HEK293 (cell line): ENCODE results near the gene MCOLN1.

Source experiments
- CTCF ChIA-PET: fragments of 350-600 bp; formaldehyde crosslinking; extraction: SDS; loops from one replicate; lab custom pipeline; 2021; ENCODE audit warnings: antibody characterized with exemption; lab: Yijun Ruan, JAX
- POLR2A ChIA-PET: fragments of 300-600 bp; formaldehyde crosslinking; extraction: SDS; loops from one replicate; lab custom pipeline; 2020; ENCODE audit warnings: antibody characterized with exemption, inconsistent platforms; lab: Yijun Ruan, JAX
- H3K27ac ChIP-seq: fragments of 200-500 bp; sonication (Bioruptor generic); 2 replicates; pipeline ENCODE4 v1.5.1; 2014; ENCODE audit warnings: low read depth, low read length, control low read depth, inconsistent platforms; ENCODE audit errors: extremely low read depth
- H3K36me3 ChIP-seq, 2 experiments: fragments of 200-500 bp in 1 of 2; sonication (Bioruptor generic) in 1 of 2; 1 replicate in 1 of 2; 2 replicates in 1 of 2; pipeline ENCODE4 v1.5.1; 2014 to 2017; ENCODE audit warnings: inconsistent platforms in 2 of 2, low read length in 2 of 2; ENCODE audit not compliant: control insufficient read depth in 2 of 2, insufficient read depth in 1 of 2
- H3K4me1 ChIP-seq: fragments of 200-500 bp; sonication (Bioruptor generic); 2 replicates; pipeline ENCODE4 v1.5.1; 2014; ENCODE audit warnings: mild to moderate bottlenecking, low read length, inconsistent platforms; ENCODE audit not compliant: control insufficient read depth, insufficient read depth
- H3K4me3 ChIP-seq: 2 replicates; pipeline ENCODE4 v1.5.1; 2011; ENCODE audit warnings: low read depth, mild to moderate bottlenecking, control low read depth, low read length, moderate library complexity
- H3K9me3 ChIP-seq: fragments of 200-500 bp; sonication (Bioruptor generic); 2 replicates; pipeline ENCODE4 v1.5.1; 2014; ENCODE audit warnings: low read depth, low read length, inconsistent platforms; ENCODE audit not compliant: control insufficient read depth, insufficient read depth
- GLIS1 ChIP-seq: fragments of 450-650 bp; formaldehyde crosslinking; IDR thresholded peaks from 2 replicates; pipeline ENCODE4 v1.5.1; 2016; ENCODE audit warnings: missing biosample characterization, missing genetic modification characterization
- GLIS2 ChIP-seq: fragments of 450-650 bp; formaldehyde crosslinking; IDR thresholded peaks from 2 replicates; pipeline ENCODE4 v1.5.1; 2016; ENCODE audit warnings: missing biosample characterization, missing genetic modification characterization
- HOXC10 ChIP-seq: sonication (generic); formaldehyde crosslinking; IDR thresholded peaks from 2 replicates; pipeline ENCODE4 v1.8.1; 2023; ENCODE audit warnings: mild to moderate bottlenecking, missing genetic modification reagents
- KLF1 ChIP-seq: fragments of 450-650 bp; formaldehyde crosslinking; IDR thresholded peaks from 2 replicates; pipeline ENCODE4 v1.5.1; 2016; ENCODE audit warnings: missing biosample characterization, missing genetic modification characterization
- KLF9 ChIP-seq: fragments of 450-650 bp; formaldehyde crosslinking; IDR thresholded peaks from 2 replicates; pipeline ENCODE4 v1.5.1; 2016; ENCODE audit warnings: missing biosample characterization, missing genetic modification characterization, low read depth
- MEIS1 ChIP-seq: sonication (generic); formaldehyde crosslinking; IDR thresholded peaks from 2 replicates; pipeline ENCODE4 v1.8.1; 2022; ENCODE audit warnings: missing genetic modification reagents, mild to moderate bottlenecking, borderline replicate concordance
- PATZ1 ChIP-seq: fragments of 450-650 bp; formaldehyde crosslinking; IDR thresholded peaks from 2 replicates; pipeline ENCODE4 v1.5.1; 2016; ENCODE audit warnings: missing biosample characterization, missing genetic modification characterization
- RBAK ChIP-seq: fragments of 450-650 bp; formaldehyde crosslinking; IDR thresholded peaks from 2 replicates; pipeline ENCODE4 v1.5.1; 2016; ENCODE audit warnings: missing biosample characterization, missing genetic modification characterization
- SP2 ChIP-seq: fragments of 450-650 bp; formaldehyde crosslinking; IDR thresholded peaks from 2 replicates; pipeline ENCODE4 v1.5.1; 2016; ENCODE audit warnings: missing biosample characterization, missing genetic modification characterization
- SP3 ChIP-seq: fragments of 450-650 bp; formaldehyde crosslinking; IDR thresholded peaks from 2 replicates; pipeline ENCODE4 v1.5.1; 2016; ENCODE audit warnings: missing biosample characterization, missing genetic modification characterization
- TSHZ1 ChIP-seq: fragments of 450-650 bp; formaldehyde crosslinking; IDR thresholded peaks from 2 replicates; pipeline ENCODE4 v1.5.1; 2016; ENCODE audit warnings: missing biosample characterization, missing genetic modification characterization, borderline replicate concordance
- YY1 ChIP-seq: fragments of 450-650 bp; formaldehyde crosslinking; IDR thresholded peaks from 2 replicates; pipeline ENCODE4 v1.5.1; 2018; ENCODE audit warnings: missing biosample characterization, missing genetic modification characterization
- ZBTB8A ChIP-seq: fragments of 450-650 bp; formaldehyde crosslinking; IDR thresholded peaks from 2 replicates; pipeline ENCODE4 v1.5.1; 2016; ENCODE audit warnings: missing biosample characterization, missing genetic modification characterization
- ZIC2 ChIP-seq: fragments of 450-650 bp; formaldehyde crosslinking; IDR thresholded peaks from 2 replicates; pipeline ENCODE4 v1.5.1; 2016; ENCODE audit warnings: missing biosample characterization, missing genetic modification characterization
- ZNF2 ChIP-seq: fragments of 450-650 bp; formaldehyde crosslinking; IDR thresholded peaks from 2 replicates; pipeline ENCODE4 v1.5.1; 2016; ENCODE audit warnings: missing biosample characterization, missing genetic modification characterization
- ZNF239 ChIP-seq: fragments of 450-650 bp; formaldehyde crosslinking; IDR thresholded peaks from 2 replicates; pipeline ENCODE4 v1.5.1; 2016; ENCODE audit warnings: missing biosample characterization, missing genetic modification characterization
- ZNF24 ChIP-seq: fragments of 450-650 bp; formaldehyde crosslinking; IDR thresholded peaks from 2 replicates; pipeline ENCODE4 v1.5.1; 2016; ENCODE audit warnings: missing biosample characterization, missing genetic modification characterization
- ZNF341 ChIP-seq: fragments of 450-650 bp; formaldehyde crosslinking; IDR thresholded peaks from 2 replicates; pipeline ENCODE4; 2016; ENCODE audit warnings: low read depth, missing biosample characterization, missing genetic modification characterization
- ZNF366 ChIP-seq: fragments of 450-650 bp; formaldehyde crosslinking; conservative IDR thresholded peaks from 2 replicates; pipeline ENCODE4 v1.5.1; 2016; ENCODE audit warnings: missing biosample characterization, missing genetic modification characterization
- ZNF394 ChIP-seq: fragments of 450-650 bp; formaldehyde crosslinking; IDR thresholded peaks from 2 replicates; pipeline ENCODE4 v1.5.1; 2016; ENCODE audit warnings: missing biosample characterization, missing genetic modification characterization, mild to moderate bottlenecking, moderate library complexity, borderline replicate concordance
- ZNF426 ChIP-seq: fragments of 450-650 bp; formaldehyde crosslinking; IDR thresholded peaks from 2 replicates; pipeline ENCODE4 v1.5.1; 2017; ENCODE audit warnings: missing biosample characterization, missing genetic modification characterization, mild to moderate bottlenecking, inconsistent platforms, moderate library complexity
- ZNF501 ChIP-seq: fragments of 450-650 bp; formaldehyde crosslinking; IDR thresholded peaks from 2 replicates; pipeline ENCODE4 v1.5.1; 2016; ENCODE audit warnings: missing biosample characterization, missing genetic modification characterization
- ZNF558 ChIP-seq: fragments of 450-650 bp; formaldehyde crosslinking; IDR thresholded peaks from 2 replicates; pipeline ENCODE4 v1.5.1; 2016; ENCODE audit warnings: missing biosample characterization, missing genetic modification characterization
- ZNF571 ChIP-seq: fragments of 450-650 bp; formaldehyde crosslinking; IDR thresholded peaks from 2 replicates; pipeline ENCODE4 v1.5.0; 2017; ENCODE audit warnings: missing biosample characterization, missing genetic modification characterization
- ZNF639 ChIP-seq: fragments of 450-650 bp; formaldehyde crosslinking; IDR thresholded peaks from 2 replicates; pipeline ENCODE4 v1.5.1; 2016; ENCODE audit warnings: missing biosample characterization, missing genetic modification characterization
- ZNF670 ChIP-seq: fragments of 450-650 bp; formaldehyde crosslinking; IDR thresholded peaks from 2 replicates; pipeline ENCODE4 v1.5.1; 2016; ENCODE audit warnings: missing biosample characterization, missing genetic modification characterization, low read depth
- ZNF76 ChIP-seq: fragments of 450-650 bp; formaldehyde crosslinking; IDR thresholded peaks from 2 replicates; pipeline ENCODE4; 2016; ENCODE audit warnings: low read depth, missing biosample characterization, missing genetic modification characterization, borderline replicate concordance
- ZSCAN16 ChIP-seq: fragments of 450-650 bp; formaldehyde crosslinking; IDR thresholded peaks from 2 replicates; pipeline ENCODE4 v1.5.1; 2016; ENCODE audit warnings: missing biosample characterization, missing genetic modification characterization
- TF ChIP-seq, protein P1 (sequence below): fragments of 450-650 bp; formaldehyde crosslinking; IDR thresholded peaks from 2 replicates; pipeline ENCODE4; 2016; ENCODE audit warnings: missing biosample characterization, missing genetic modification characterization

Gene MCOLN1

DNA sequence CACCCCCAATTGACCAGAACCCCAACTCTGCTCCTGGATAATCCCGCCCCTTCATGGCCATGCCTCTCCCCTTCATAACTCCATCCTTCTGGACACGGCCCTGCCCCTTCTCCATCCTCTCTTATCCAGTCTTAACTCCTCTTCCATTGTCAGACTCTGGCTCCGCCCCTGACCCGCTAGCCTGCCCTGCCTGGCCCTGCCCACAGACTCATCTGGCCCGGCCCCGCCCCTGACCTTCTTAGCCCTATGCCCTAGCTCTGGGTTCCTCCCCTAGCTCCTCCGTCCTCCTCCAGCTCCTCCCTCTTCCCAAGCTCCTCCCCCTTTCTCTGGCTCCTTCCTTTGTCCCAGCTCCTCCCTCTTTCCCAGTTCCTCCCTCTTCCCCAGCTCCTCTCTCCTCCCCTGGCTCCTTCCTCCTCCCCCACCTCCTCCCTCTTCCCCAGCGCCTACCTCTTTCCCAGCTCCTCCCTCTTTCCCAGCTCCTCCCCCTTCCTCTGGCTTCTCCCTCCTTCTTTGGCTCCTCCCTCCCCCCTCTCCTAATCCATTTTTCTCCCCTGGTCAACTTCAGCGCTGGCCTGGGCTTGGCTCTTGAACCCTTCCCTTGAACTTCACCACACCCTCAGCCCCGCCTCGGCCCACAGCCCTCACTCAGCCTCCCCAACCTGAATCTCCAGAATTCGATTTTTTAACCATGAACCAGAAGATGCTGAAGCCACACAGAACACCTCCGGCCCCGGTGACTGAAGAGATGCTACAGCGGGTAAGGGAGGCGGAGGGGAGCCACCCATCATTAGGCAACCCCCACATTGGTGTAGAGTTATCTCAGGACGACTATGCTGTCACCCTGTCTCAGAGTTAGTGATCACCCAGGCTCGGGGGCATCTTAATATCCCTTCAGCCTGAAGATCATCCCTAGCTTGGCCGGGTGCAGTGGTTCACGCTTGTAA is 15.8 kb upstream of the MCOLN1 start (continued):
- peak; percentile 97 for TF ChIP-seq ZNF366 (tag by site-specific recombination)
- no peak for TF ChIP-seq ZNF558
- no peak for TF ChIP-seq YY1 (tag by site-specific recombination)
- TF ChIP-seq ZNF501 (tag by site-specific recombination), result no peak
- TF ChIP-seq ZNF394 (tag by site-specific recombination), result peak; percentile 100

- CTCF ChIA-PET, result interaction anchor here (1.1 kb wide), 1 partner anchor 14 kb away, joined by 3 read pairs; no protein-coding TSS in a partner anchor
- Histone ChIP-seq H3K27ac (no peak overlapping the region), H3K36me3 (no peaks in the 10 kb centered on the region), H3K9me3 (no peaks in the 10 kb centered on the region), H3K4me1 (peaks cover 4% of the 10 kb centered on the region; the same call in 1 of the 2 replicates), H3K4me3 (no peak overlapping the region)
- POLR2A ChIA-PET, result interaction anchor here (0.5 to 0.9 kb wide), 3 partner anchors 10 to 110 kb away, joined by 3 to 4 read pairs (median 3); no protein-coding TSS in a partner anchor
- 0 out of 2 replicates have a peak, but pooled peaks have one; percentile 14 for TF ChIP-seq ZIC2 (tag by site-specific recombination)
- peak; percentile 51; the same call in 1 of the 2 replicates for TF ChIP-seq KLF9
- TF ChIP-seq GLIS1 (tag by site-specific recombination), result 0 out of 2 replicates have a peak, but pooled peaks have one; percentile 23
- TF ChIP-seq RBAK, result no peak
- no peak for TF ChIP-seq ZNF426 (tag by site-specific recombination)
- no peak for TF ChIP-seq ZNF2
- TF ChIP-seq SP3 (tag by site-specific recombination), result peak; percentile 70
- TF ChIP-seq ZNF24 (tag by site-specific recombination), result no peak
- TF ChIP-seq SP2 (tag by site-specific recombination), result peak; percentile 79
- TF ChIP-seq, protein P1, sequence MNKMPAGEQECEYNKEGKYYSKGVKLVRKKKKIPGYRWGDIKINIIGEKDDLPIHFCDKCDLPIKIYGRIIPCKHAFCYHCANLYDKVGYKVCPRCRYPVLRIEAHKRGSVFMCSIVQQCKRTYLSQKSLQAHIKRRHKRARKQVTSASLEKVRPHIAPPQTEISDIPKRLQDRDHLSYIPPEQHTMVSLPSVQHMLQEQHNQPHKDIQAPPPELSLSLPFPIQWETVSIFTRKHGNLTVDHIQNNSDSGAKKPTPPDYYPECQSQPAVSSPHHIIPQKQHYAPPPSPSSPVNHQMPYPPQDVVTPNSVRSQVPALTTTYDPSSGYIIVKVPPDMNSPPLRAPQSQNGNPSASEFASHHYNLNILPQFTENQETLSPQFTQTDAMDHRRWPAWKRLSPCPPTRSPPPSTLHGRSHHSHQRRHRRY (tag by site-specific recombination), result no peak
- no peak for TF ChIP-seq ZNF239
- 0 out of 2 replicates have a peak, but pooled peaks have one; percentile 21 for TF ChIP-seq ZNF76
- 0 out of 2 replicates have a peak, but pooled peaks have one; percentile 52 for TF ChIP-seq GLIS2 (tag by site-specific recombination)
- TF ChIP-seq ZNF341 (tag by site-specific recombination), result peak; percentile 70
- TF ChIP-seq KLF1 (tag by site-specific recombination), result peak; percentile 32; the same call in 1 of the 2 replicates
- TF ChIP-seq PATZ1 (tag by site-specific recombination), result peak; percentile 61
- TF ChIP-seq HOXC10, result no peak
- no peak for TF ChIP-seq ZSCAN16
- no peak for TF ChIP-seq ZBTB8A (tag by site-specific recombination)
- TF ChIP-seq ZNF571 (tag by site-specific recombination), result no peak
- TF ChIP-seq ZNF670 (tag by site-specific recombination), result no peak
- no peak for TF ChIP-seq TSHZ1 (tag by site-specific recombination)
- no peak for TF ChIP-seq MEIS1 (CRISPR knock-in tag)
- TF ChIP-seq ZNF639 (tag by site-specific recombination), result no peak
These were observed 14.5 kb upstream of the MCOLN1 start for GRCh38 chr19:7507884-7508283.
